ENCODE results near the gene PDIA4.
"Not testable (repeated sequence)": the region's sequence is repeated elsewhere in the genome, so short reads cannot be mapped to it uniquely, and the experiment has no call there.

The PDIA4 gene

DNA sequence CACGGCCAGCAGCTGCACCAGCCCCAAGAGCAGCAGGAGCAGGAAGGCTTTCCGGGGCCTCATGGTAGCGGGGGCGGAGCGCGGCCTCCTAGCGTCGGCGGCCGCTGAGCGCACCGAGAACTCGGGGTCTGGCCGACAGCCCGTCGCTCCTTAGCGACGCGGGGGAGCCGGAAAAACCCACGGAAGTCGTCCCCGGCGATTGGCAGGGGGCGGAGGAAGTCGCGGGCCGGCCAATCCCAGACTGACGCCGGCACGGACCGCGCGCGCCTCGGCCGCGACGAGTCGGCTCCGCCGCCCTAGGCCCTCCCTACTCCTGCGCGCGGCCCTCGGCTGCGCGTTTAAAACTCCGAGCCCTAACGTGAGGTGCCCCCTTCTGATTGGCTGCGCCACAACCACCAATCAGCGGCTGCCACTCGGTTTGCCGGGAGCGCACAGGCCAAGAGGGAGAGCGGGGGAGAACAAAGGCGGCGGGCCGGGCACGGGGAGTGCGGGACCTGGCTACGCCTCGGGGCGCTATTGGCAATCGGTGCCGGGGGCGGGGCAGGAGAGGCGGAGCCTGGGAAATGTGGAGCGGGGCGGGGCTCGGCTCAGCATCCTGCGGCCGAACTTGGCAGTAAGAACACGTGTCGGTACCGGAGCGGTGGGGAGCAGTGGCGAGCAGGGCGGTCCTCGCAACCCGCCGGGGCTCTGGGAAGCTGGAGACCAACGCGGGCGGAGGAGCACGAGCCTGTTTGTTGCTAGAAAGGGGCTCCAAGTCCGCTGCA, at the start of gene PDIA4:
Gene PDIA4 (minus strand): TSS at position 160 of the 764 bp plus-strand sequence. CDS start 97 bp downstream, at position 63.
- peak; percentile 95 for DNase-seq

DNA sequence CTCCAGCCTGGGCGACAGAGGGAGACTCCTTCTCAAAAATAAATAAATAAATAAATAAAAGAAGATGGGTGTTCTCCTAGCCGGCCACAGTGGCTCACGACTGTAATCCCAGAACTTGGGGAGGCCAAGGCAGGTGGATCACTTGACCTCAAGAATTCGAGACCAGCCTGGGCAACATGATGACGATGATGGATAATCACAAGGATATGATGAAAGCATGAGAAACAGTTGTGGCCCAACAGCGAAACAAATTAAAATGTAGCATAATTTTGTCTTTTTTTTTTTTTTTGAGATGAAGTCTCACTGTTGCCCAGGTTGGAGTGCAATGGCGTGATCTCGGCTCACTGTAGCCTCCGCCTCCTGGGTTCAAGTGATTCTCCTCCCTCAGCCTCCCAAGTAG, 49.3 kb upstream of the PDIA4 start:
- DNase-seq, result no peak

GRCh38 chr7:149075286-149075685, 47.0 kb upstream of the PDIA4 start:
- no peak for DNase-seq

DNA sequence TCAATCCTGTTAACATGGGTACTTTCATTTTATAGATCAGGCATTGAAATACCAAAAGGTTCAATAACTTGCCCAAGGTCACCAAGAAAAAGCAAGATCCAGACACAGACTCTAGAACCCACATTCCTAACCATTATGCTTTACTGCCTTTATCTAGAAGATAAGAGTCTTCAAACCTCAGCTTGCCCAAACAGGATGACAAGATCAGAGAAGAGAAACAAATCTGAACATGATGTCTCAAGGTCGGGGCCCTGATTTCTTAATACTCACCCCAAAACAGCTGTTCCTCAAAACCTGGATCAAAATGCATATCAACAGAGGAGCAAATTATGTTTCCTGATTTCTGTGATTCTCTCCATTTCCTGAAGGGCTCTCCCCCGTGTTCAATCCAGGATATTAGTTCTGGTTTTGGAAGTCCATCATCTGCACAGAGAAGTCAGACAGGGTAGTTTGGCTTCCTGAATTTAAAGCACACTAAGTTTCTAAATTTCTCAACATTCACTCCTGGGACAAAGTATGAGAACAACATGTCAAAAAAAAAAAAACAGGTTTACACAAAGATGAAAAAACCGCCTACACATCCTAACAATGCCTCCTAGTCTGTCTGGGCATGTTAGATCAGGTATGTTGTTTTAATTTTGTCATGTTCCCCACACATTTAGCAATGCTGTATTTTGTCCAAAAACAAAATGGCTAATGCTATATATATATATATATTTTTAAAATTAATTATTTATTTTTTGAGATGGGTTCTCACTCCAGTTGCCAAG, 46.0 kb upstream of the PDIA4 start:
- no peak for DNase-seq

DNA sequence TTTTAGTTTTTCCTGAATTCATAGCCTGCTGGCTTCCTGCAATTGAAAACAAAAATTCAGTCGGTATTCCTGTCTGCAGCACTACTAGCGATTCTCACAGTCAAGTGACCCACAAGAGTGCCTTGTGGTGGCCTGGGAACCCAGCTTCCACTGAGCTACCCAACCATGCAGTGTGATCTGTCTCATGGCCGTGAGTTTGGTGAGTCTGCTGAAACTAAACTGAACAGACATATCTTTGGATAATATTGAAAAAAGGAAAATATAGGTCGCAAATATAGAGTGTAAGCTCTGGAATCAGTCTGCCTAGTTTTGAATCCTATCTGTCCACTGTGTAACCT, 44.1 kb upstream of the PDIA4 start:
- no peak for DNase-seq

DNA sequence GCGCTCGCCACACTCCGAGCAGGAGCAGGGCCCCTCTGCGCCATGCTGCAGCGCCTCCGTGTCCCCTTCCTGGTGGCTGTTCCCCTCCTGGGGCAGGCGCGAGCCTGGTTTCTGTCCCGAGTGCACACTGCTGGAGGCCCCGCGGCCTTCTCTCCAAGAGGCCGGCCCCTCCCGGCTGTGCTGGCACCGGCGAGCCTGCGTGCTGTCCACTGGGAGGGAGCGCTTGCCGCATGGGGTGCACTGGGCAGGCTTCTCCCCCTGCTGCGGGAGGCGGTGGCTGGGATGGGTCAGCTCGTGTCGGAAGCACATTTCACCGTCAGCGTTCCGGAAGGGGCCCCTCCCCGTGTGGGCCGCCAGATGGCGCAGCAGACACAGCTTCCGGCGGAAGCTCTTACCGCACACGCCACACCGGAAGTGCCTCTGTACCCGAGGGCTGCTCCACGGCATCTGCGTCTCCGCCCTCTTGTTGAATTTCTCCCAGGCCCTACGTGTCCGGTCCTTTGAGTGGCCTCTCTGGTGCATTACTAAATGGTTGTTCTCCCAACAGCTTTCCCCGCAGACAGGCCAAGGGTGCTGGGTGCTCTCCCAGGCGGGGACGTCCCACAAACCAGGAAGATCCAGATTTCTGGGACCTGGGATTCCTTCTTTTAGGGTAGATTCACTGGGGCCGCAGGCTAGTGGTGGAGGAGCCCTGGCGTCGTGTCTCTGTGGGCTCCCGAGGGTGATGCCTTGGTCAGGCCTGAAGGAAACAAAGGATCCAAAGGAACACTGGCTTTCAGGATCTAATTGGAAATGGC, 43.5 kb upstream of the PDIA4 start:
- DNase-seq, result no peak

DNA sequence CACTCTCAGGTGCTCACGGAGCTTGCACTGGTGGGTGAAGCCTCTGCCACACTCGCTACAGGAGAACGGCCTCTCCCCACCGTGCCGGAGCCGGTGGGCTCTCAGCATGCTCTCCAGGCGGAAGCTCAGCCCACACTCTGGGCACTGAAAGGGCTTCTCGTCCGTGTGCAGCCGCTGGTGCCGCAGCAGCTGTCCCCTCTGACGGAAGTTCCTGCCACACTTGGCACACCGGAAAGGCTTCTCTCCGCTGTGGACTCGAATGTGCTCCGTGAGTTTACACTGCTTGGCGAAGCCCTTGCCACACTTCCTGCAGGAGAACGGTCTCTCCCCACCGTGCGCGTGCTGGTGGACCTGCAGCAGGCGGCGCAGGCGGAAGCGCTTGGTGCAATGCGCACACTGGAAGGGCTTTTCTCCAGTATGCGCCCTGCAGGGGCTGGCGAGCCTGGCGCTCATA, 42.9 kb upstream of the PDIA4 start:
- DNase-seq, result no peak

GRCh38 chr7:149070372-149071125, 42.2 kb upstream of the PDIA4 start:
- no peak for DNase-seq

GRCh38 chr7:149067869-149068268, 39.6 kb upstream of the PDIA4 start:
- DNase-seq, result no peak

- DNase-seq, result no peak
Measured at GRCh38 chr7:149063476-149063875, 35.2 kb upstream of the PDIA4 start.

DNA sequence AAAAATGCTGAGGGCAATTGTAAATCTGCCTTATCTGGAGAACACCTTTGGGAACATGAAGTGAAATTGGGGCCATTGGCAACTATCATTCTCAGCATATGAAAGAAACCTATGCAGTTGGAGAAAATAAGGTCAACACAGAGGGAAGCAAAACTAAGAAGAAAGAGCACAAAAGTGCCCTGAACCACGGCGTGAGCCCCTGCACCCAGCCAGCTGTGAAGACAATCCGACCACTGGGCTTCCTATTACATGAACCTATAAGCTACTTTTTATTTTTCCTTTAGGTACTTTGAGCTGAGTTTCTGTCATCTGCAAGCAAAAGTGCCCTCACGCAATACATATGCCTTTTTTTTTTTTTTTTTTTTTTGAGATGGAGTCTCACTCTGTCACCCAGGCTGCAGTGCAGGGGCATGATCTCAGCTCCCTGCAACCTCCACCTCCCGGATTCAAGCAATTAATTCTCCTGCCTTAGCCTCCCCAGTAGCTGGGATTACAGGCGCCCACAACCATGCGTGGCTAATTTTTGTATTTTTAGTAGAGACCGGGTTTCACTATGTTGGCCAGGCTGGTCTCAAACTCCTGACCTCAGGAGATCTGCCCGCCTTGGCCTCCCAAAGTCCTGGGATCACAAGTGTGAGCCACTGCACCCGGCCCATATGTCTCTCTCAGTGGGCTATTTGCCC, 34.1 kb upstream of the PDIA4 start:
- not testable (repeated sequence) for DNase-seq

DNA sequence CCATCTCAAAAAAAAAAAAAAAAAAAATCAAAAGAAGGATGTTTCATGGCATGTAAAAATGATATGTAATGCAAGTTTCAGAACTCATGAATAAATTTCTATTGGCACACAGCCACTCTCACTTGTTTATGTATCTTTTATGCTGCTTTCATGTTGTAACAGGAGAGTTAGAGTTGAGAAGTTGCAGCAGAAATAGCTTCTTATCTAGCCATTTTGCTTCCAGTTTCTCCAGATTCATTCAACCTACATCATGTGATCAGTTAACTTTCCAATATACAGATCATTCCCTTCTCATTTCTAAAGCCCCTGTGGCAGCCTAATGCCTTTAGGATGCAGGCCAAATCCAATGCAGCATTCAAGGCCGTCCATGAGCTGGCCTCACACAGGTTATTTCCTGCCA, 31.9 kb upstream of the PDIA4 start:
- no peak for DNase-seq

GRCh38 chr7:149053885-149054284, 25.6 kb upstream of the PDIA4 start:
- DNase-seq, result no peak

DNA sequence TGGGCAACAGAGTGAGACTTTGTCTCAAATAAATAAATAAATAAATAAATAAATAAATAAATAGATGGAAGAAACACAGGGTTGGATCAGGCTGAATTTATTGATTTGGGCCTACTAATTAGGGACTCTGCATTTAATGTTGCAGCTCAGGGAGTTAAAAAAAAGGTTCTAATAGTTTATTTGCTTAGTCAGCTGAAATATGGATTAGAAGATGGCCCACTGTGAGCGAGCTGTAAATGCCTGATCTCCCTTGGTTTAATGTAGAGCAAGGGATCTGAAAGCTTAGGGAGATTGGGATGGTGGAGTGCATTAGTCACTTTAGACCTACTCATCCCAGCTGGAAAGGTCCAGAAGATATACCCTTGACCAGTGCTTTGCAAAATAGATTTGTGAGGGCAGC, 25.1 kb upstream of the PDIA4 start:
- DNase-seq, result no peak

GRCh38 chr7:149050941-149051340, 22.6 kb upstream of the PDIA4 start:
- DNase-seq, result no peak

DNA sequence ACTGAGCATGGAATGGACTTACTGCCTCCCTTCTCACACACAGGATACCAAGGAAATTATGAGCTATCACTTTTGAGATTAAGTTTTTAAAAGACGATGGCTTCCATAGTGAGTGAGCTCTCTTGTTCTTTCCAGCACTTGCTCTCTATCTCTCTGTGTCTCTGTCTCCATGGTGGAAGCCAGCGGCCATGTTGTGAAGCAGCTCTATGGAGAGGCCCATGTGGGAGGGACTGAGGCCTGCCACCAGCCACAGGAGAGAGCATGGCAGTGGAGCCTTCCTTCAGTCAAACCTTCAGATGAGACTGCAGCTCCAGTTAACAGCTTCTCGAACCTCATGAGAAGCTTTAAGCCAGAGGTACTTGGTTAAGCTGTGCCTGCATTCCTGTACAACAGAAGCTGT, 20.5 kb upstream of the PDIA4 start:
- no peak for DNase-seq

- DNase-seq, result no peak
Measured at GRCh38 chr7:149046416-149046815, 18.1 kb upstream of the PDIA4 start.

DNA sequence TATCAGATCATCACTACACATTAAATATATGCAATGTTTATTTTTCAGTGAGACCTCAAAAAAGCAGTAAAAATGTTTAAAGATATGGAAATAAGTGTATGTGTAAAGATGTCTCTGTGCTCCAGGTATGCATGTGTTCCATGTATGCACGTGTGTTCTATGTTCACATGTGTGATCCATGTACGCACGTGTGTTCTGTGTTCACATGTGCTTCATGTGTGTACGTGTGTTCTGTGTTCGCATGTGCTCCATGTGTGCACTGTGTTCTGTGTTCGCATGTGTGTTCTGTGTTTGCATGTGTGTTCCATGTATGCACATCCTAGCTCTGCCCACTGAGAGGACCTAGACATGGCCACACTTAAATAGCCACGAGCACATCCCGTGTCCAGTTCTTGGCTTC, 15.6 kb upstream of the PDIA4 start:
- DNase-seq, result no peak

DNA sequence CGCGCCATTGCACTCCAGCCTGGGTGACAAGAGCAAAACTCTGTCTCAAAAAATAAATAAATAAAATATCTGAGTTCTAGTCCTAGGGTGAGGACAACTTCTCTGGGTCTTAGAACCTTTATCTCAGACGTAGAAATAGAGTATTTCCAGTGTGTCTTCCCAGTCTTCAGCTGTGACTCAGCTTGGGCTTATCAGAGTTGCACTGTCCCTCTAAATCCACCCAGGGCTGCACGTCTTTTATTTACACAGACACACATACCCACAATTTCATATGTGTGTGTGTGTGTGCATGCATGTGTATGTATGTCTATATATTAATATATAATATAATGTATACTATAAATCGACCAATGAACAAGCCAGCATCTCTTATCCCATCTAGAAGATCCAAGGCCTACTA, 13.0 kb upstream of the PDIA4 start:
- DNase-seq, result no peak

GRCh38 chr7:149038641-149039040, 10.3 kb upstream of the PDIA4 start:
- DNase-seq, result not testable (repeated sequence)

- no peak for DNase-seq
Measured at GRCh38 chr7:149036676-149037075, 8.4 kb upstream of the PDIA4 start.

GRCh38 chr7:149031353-149031910, 3.1 kb upstream of the PDIA4 start:
- no peak for DNase-seq
